Measurements from ENCODE around the gene MCF2L. TPM values are rescaled to one million over a fixed set of nuclear protein-coding genes. Genes with fewer than 3 reads are reported as not detected.
"Not testable (repeated sequence)": the region's sequence is repeated elsewhere in the genome, so short reads cannot be mapped to it uniquely, and the experiment has no call there.

MCF2L gene
- total RNA-seq, 2 experiments from 2014 or later: 13.0 to 13.5 TPM

DNA sequence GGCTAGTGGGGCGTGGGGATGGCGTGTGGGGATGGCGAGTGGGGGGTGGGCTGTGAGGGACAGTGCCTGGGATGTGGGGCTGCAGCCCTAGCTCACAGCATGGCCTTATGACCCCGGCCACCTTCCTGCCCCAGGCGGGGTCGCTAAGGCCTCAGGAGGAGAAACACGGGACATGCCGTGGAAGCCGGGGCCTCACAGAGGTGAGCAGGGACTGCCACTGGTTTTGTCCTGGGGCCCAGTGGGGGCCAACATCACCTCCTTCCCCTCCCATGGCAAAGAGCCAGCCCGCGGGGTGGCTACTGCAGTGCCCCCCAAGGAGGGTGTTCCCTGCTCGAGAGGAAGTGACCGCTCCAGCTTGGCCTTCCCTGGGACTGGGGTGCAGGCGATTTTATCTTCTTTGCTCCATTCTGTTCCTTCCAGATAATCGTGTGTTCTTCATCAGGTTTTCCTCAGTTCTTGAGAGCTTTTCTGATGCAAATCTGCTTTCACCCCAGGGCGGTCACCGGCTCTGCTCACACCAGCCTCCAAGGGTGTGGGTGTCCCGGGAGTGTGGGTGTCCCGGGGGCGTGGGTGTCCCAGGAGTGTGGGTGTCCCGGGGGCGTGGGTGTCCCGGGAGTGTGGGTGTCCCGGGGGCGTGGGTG is 137.8 kb downstream of the MCF2L start:
- no peak overlapping the region for H3K4me3 ChIP-seq (ENCODE audit: low read length)
- peaks cover 8% of the 10 kb centered on the region for H3K27me3 Mint-ChIP-seq
- no peak overlapping the region for H3K4me3 Mint-ChIP-seq
- H3K4me1 Mint-ChIP-seq (ENCODE audit: low read depth): no peaks in the 10 kb centered on the region
- intact Hi-C loops (cut with DNase I, micrococcal nuclease): no loop called here
- H3K9me3 ChIP-seq (ENCODE audit: control insufficient read depth in 1 of 2, insufficient read depth in 1 of 2, low read length in 2 of 2): no peaks in the 10 kb centered on the region
- H3K27ac ChIP-seq (ENCODE audit: low read depth in 1 of 2, low read length in 2 of 2): no peak overlapping the region
- no peak overlapping the region for H3K27ac Mint-ChIP-seq
- TF ChIP-seq, protein P1, sequence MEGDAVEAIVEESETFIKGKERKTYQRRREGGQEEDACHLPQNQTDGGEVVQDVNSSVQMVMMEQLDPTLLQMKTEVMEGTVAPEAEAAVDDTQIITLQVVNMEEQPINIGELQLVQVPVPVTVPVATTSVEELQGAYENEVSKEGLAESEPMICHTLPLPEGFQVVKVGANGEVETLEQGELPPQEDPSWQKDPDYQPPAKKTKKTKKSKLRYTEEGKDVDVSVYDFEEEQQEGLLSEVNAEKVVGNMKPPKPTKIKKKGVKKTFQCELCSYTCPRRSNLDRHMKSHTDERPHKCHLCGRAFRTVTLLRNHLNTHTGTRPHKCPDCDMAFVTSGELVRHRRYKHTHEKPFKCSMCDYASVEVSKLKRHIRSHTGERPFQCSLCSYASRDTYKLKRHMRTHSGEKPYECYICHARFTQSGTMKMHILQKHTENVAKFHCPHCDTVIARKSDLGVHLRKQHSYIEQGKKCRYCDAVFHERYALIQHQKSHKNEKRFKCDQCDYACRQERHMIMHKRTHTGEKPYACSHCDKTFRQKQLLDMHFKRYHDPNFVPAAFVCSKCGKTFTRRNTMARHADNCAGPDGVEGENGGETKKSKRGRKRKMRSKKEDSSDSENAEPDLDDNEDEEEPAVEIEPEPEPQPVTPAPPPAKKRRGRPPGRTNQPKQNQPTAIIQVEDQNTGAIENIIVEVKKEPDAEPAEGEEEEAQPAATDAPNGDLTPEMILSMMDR (IDR thresholded peaks at IDR 0.05): no peak
- H3K9me3 Mint-ChIP-seq: no peaks in the 10 kb centered on the region
- DNase-seq (no peak), ATAC-seq (ENCODE audit: poor library complexity) (no peak)
- POLR2A ChIA-PET: no interaction called here
- H3K4me1 ChIP-seq (ENCODE audit: insufficient read depth, low read length): peaks cover 14% of the 10 kb centered on the region
- no peaks in the 10 kb centered on the region for H3K36me3 ChIP-seq (ENCODE audit: insufficient read depth, low read length)
- no peaks in the 10 kb centered on the region for H3K36me3 Mint-ChIP-seq (ENCODE audit: low read depth)
- peaks cover 13 to 19% of the 10 kb centered on the region in 2 experiments for H3K27me3 ChIP-seq (ENCODE audit: control insufficient read depth in 1 of 2, insufficient read depth in 2 of 2, low read length in 2 of 2)
- CTCF ChIA-PET: no interaction called here

DNA sequence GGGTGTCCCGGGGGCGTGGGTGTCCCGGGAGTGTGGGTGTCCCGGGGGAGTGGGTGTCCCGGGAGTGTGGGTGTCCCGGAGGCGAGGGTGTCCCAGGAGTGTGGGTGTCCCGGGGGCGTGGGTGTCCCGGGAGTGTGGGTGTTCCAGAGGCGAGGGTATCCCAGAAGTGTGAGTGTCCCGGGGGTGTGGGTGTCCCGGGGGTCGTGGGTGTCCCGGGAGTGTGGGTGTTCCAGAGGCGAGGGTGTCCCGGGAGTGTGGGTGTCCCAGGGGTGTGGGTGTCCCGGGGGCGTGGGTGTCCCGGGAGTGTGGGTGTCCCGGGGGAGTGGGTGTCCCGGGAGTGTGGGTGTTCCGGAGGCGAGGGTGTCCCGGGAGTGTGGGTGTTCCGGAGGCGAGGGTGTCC is 139.5 kb downstream of the MCF2L start:
- H3K4me3 ChIP-seq (ENCODE audit: low read length); CTCF ChIA-PET; H3K9me3 ChIP-seq (ENCODE audit: control insufficient read depth in 1 of 2, insufficient read depth in 1 of 2, low read length in 2 of 2); H3K27ac Mint-ChIP-seq; H3K27me3 Mint-ChIP-seq; intact Hi-C loops (cut with DNase I, micrococcal nuclease); H3K36me3 ChIP-seq (ENCODE audit: insufficient read depth, low read length); DNase-seq; H3K27ac ChIP-seq (ENCODE audit: low read depth in 1 of 2, low read length in 2 of 2); H3K36me3 Mint-ChIP-seq (ENCODE audit: low read depth); H3K4me1 Mint-ChIP-seq (ENCODE audit: low read depth); H3K9me3 Mint-ChIP-seq; ATAC-seq (ENCODE audit: poor library complexity); H3K4me3 Mint-ChIP-seq; POLR2A ChIA-PET: not testable (repeated sequence)
- Histone ChIP-seq H3K4me1 (ENCODE audit: insufficient read depth, low read length) (peaks cover 21% of the 10 kb centered on the region), H3K27me3 (ENCODE audit: control insufficient read depth in 1 of 2, insufficient read depth in 2 of 2, low read length in 2 of 2) (peaks cover 13 to 19% of the 10 kb centered on the region in 2 experiments)

DNA sequence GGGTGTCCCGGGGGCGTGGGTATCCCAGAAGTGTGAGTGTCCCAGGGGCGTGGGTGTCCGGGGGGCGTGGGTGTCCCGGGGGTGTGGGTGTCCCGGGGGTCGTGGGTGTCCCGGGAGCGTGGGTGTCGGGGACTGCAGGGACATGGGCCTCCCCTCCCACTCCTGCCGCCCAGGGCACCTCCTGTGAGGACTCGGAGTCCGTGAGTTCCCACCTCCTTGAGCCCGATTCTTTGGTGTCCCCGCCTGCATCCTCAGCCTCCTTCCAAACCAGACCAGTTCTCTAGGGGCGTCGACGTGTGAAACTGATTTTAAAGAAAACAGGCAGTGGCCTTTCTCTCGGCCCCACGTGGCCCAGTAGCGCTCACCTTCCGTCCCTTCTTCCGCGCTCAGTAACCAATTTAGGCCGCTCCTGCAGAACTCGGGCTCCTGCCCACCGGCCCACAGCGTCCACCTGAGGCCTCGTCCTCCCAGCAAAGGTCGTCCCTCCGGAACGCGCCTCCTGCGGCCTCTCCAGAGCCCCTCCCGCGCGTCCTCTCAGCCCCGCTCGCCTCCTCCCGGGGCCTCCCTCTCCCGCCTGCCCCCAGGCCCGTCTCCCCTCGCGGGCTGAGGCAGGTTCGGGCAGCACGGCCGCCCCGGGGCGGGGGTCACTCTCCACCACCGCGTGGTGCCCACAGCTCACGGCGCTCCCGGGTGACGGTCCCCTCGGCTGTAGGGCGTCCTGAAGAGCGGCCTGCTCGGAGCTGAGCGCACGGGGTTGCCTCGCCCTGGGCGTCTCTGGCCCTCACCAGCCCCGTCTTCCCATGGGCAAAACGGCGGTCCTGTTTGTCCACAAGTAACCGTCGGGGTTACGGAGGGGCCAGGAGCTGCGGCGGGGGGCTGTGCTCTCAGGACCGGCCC is 140.4 kb downstream of the MCF2L start:
- no peaks in the 10 kb centered on the region for H3K36me3 Mint-ChIP-seq (ENCODE audit: low read depth)
- peak overlapping the region; percentile 51 for H3K4me3 Mint-ChIP-seq
- ATAC-seq (ENCODE audit: poor library complexity): no peak

More for the DNA sequence above, 140.4 kb downstream of the MCF2L start:
- CTCF ChIA-PET: no interaction called here
- no peak for DNase-seq
- Histone ChIP-seq H3K36me3 (ENCODE audit: insufficient read depth, low read length) (no peaks in the 10 kb centered on the region), H3K4me1 (ENCODE audit: insufficient read depth, low read length) (peaks cover 24% of the 10 kb centered on the region), H3K27me3 (ENCODE audit: control insufficient read depth in 1 of 2, insufficient read depth in 2 of 2, low read length in 2 of 2) (peaks cover 13 to 19% of the 10 kb centered on the region in 2 experiments), H3K27ac (ENCODE audit: low read depth in 1 of 2, low read length in 2 of 2) (no peak overlapping the region), H3K9me3 (ENCODE audit: control insufficient read depth in 1 of 2, insufficient read depth in 1 of 2, low read length in 2 of 2) (no peaks in the 10 kb centered on the region), H3K4me3 (ENCODE audit: low read length) (no peak overlapping the region)
- Mint-ChIP-seq H3K27me3 (peaks cover 8% of the 10 kb centered on the region), H3K9me3 (no peaks in the 10 kb centered on the region), H3K27ac (no peak overlapping the region), H3K4me1 (ENCODE audit: low read depth) (no peaks in the 10 kb centered on the region)
- intact Hi-C loops (cut with DNase I, micrococcal nuclease): no loop called here
- POLR2A ChIA-PET: interaction anchor here (1.2 kb wide), 1 partner anchor 100 kb away, joined by 5 read pairs; the partner anchor contains the start of gene CUL4A
- TF ChIP-seq, protein P1 (IDR thresholded peaks at IDR 0.05): no peak

Data from CD4-positive, alpha-beta T cell (primary cell).